Esophagus squamous epithelium (tissue), 4 donors: ENCODE results near the gene OR1F1.

ENCODE experiments used
- CTCF ChIP-seq, 6 experiments: fragments of 450-650 bp in 4 of 6; fragments of 200-600 bp in 2 of 6; sonication (generic) in 2 of 6; IDR thresholded peaks; one replicate each; pipeline ENCODE4 v1.5.1; 2016 to 2019; ENCODE audit warnings: antibody characterized with exemption in 6 of 6, mild to moderate bottlenecking in 4 of 6, moderate library complexity in 4 of 6
- POLR2A ChIP-seq, 4 donors: fragments of 450-650 bp; IDR thresholded peaks; one replicate each; pipeline ENCODE4 v1.6.1; 2017; ENCODE audit warnings: antibody characterized with exemption in 4 of 4, mild to moderate bottlenecking in 4 of 4, moderate library complexity in 3 of 4

- peak in 5 of 6 experiments; percentile 17 to 32 (median 27) for TF ChIP-seq CTCF (IDR thresholded peaks at IDR 0.05)
- no peak for TF ChIP-seq POLR2A (IDR thresholded peaks at IDR 0.05)
Observed at GRCh38 chr16:3149630-3150345, 38.2 kb upstream of the OR1F1 start.
